ENCODE results near the gene PIBF1. TPM values are rescaled to one million over a fixed set of nuclear protein-coding genes. Genes with fewer than 3 reads are reported as not detected.
"Not testable (repeated sequence)": the region's sequence is repeated elsewhere in the genome, so short reads cannot be mapped to it uniquely, and the experiment has no call there.

The PIBF1 gene
- total RNA-seq, 3 donors from 2014 or later: 22.2 to 39.7 (median 26.5) TPM

GRCh38 chr13:72889495-72889894 is 107.6 kb downstream of the PIBF1 start:
- Histone ChIP-seq H3K9me3 (no peaks in the 10 kb centered on the region), H3K4me3 (no peak overlapping the region), H3K27me3 (no peaks in the 10 kb centered on the region), H3K36me3 (no peaks in the 10 kb centered on the region), H3K27ac (no peak overlapping the region), H3K4me1 (no peaks in the 10 kb centered on the region)
- DNase-seq (ENCODE audit: low spot score in 2 of 2): no peak
- intact Hi-C loops (cut with DNase I; ENCODE audit: low total_unique reads): no loop called here
- TF ChIP-seq POLR2AphosphoS5 (IDR thresholded peaks at IDR 0.05): no peak
- TF ChIP-seq CTCF (IDR thresholded peaks at IDR 0.05): no peak
- no peak for TF ChIP-seq POLR2A (IDR thresholded peaks at IDR 0.05)

DNA sequence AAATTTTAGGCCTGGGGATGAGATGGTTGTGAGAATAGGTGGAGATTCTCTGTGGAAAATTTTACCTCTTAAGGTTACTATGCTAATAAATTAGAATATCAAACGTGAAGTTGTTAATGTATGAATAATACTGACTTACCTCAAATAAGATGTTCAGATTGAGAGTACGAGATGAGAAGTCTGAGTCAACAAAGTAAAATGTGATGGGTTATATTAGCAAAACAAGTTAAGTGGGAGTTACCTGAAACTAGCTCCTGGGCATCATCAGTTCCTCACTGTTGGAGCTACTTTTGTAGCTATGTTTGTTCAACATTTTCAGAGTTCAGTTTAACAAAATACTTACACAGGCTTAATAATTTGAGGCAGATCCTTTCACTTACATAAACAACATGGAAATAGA is 108.6 kb downstream of the PIBF1 start:
- DNase-seq (ENCODE audit: low spot score in 2 of 2): no peak
- Histone ChIP-seq H3K4me3 (no peak overlapping the region), H3K4me1 (no peaks in the 10 kb centered on the region), H3K27ac (no peak overlapping the region), H3K9me3 (no peaks in the 10 kb centered on the region), H3K27me3 (no peaks in the 10 kb centered on the region), H3K36me3 (peaks cover 5% of the 10 kb centered on the region)
- intact Hi-C loops (cut with DNase I; ENCODE audit: low total_unique reads): no loop called here
- TF ChIP-seq POLR2AphosphoS5 (IDR thresholded peaks at IDR 0.05) (no peak), CTCF (IDR thresholded peaks at IDR 0.05) (no peak), POLR2A (IDR thresholded peaks at IDR 0.05) (no peak)

DNA sequence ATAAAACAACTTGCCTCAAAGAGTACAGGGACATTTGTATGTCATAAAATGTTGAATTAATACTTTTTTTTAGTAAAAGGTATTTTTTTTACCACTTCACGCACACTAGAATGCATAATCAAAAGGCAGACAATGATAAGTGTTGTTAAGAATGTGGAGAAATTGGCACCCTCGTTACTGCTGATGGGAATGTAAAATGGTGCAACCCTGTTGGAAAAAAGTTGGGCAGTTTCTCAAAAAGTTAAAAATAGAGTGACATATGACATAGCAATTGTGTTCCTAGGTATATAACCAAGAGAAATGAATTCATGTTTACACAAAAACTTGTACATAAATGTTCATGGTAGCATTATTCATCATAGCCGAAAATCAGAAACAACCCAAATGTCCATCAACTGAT is 109.5 kb downstream of the PIBF1 start:
- no peak for DNase-seq (ENCODE audit: low spot score in 2 of 2)
- Histone ChIP-seq H3K9me3 (no peaks in the 10 kb centered on the region), H3K27ac (no peak overlapping the region), H3K4me3 (no peak overlapping the region), H3K27me3 (no peaks in the 10 kb centered on the region), H3K36me3 (peaks cover 7% of the 10 kb centered on the region), H3K4me1 (no peaks in the 10 kb centered on the region)
- TF ChIP-seq POLR2A (IDR thresholded peaks at IDR 0.05) (no peak), CTCF (IDR thresholded peaks at IDR 0.05) (no peak), POLR2AphosphoS5 (IDR thresholded peaks at IDR 0.05) (no peak)
- intact Hi-C loops (cut with DNase I; ENCODE audit: low total_unique reads): no loop called here

DNA sequence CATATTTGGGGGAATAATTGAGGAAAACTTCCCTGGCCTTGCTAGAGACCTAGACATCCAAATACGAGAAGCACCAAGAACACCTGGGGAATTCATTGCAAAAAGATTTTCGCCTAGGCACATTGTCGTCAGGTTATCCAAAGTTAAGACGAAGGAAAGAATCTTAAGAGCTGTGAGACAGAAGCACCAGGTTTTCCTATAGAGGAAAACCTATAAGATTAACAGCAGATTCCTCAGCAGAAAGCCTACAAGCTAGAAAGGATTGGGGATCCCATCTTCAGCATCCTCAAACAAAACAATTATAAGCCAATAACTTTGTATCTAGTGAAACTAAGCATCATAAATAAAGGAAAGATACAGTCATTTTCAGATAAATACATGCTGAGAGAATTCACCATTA is 114.9 kb downstream of the PIBF1 start:
- peaks cover 7% of the 10 kb centered on the region for H3K36me3 ChIP-seq
- no peak overlapping the region for H3K27ac ChIP-seq
- no peak overlapping the region for H3K4me3 ChIP-seq
- H3K27me3 ChIP-seq: no peaks in the 10 kb centered on the region
- intact Hi-C loops (cut with DNase I; ENCODE audit: low total_unique reads): no loop called here
- TF ChIP-seq CTCF (IDR thresholded peaks at IDR 0.05) (no peak), POLR2AphosphoS5 (IDR thresholded peaks at IDR 0.05) (no peak), POLR2A (IDR thresholded peaks at IDR 0.05) (no peak)
- no peaks in the 10 kb centered on the region for H3K4me1 ChIP-seq
- no peak for DNase-seq (ENCODE audit: low spot score in 2 of 2)
- H3K9me3 ChIP-seq: no peaks in the 10 kb centered on the region

- H3K4me1 ChIP-seq; intact Hi-C loops (cut with DNase I; ENCODE audit: low total_unique reads); H3K4me3 ChIP-seq; DNase-seq (ENCODE audit: low spot score in 2 of 2); H3K9me3 ChIP-seq; H3K27ac ChIP-seq; H3K36me3 ChIP-seq; H3K27me3 ChIP-seq: not testable (repeated sequence)
Observed at GRCh38 chr13:72901546-72901945, 119.6 kb downstream of the PIBF1 start.

- TF ChIP-seq CTCF (IDR thresholded peaks at IDR 0.05) (no peak), POLR2A (IDR thresholded peaks at IDR 0.05) (no peak), POLR2AphosphoS5 (IDR thresholded peaks at IDR 0.05) (no peak)
- DNase-seq (ENCODE audit: low spot score in 2 of 2): no peak
- no peak overlapping the region for H3K27ac ChIP-seq
- H3K4me3 ChIP-seq: no peak overlapping the region
- intact Hi-C loops (cut with DNase I; ENCODE audit: low total_unique reads): no loop called here
- no peaks in the 10 kb centered on the region for H3K4me1 ChIP-seq
- H3K27me3 ChIP-seq: no peaks in the 10 kb centered on the region
- H3K36me3 ChIP-seq: no peaks in the 10 kb centered on the region
- H3K9me3 ChIP-seq: no peaks in the 10 kb centered on the region
Observed at GRCh38 chr13:72908416-72908815, 126.5 kb downstream of the PIBF1 start.
